ENCODE measurements around the gene TAS2R39.

Gene TAS2R39

GRCh38 chr7:143216686-143217085, 33.5 kb downstream of the TAS2R39 start:
- DNase-seq, result no peak

GRCh38 chr7:143217806-143218205, 34.6 kb downstream of the TAS2R39 start:
- no peak for DNase-seq

GRCh38 chr7:143221286-143221685, 38.1 kb downstream of the TAS2R39 start:
- no peak for DNase-seq

GRCh38 chr7:143221737-143222136, 38.5 kb downstream of the TAS2R39 start, which contains the start of gene TAS2R40:
Gene TAS2R40, plus strand, starts transcription at chr7:143222037. Its CDS starts 42 bp downstream, at chr7:143222079.
- DNase-seq, result no peak

- DNase-seq, result no peak
These were observed 39.6 kb downstream of the TAS2R39 start for GRCh38 chr7:143222782-143223181.

- DNase-seq, result no peak
These were observed 40.6 kb downstream of the TAS2R39 start for GRCh38 chr7:143223784-143224183.

- no peak for DNase-seq
These were observed 41.8 kb downstream of the TAS2R39 start for GRCh38 chr7:143225047-143225446.

GRCh38 chr7:143227806-143228205, 44.6 kb downstream of the TAS2R39 start:
- no peak for DNase-seq

- DNase-seq, result no peak
These were observed 46.0 kb downstream of the TAS2R39 start for GRCh38 chr7:143229054-143229790.

- DNase-seq, result no peak
These were observed 47.6 kb downstream of the TAS2R39 start for GRCh38 chr7:143230602-143231457.
